Measurements from ENCODE around the gene PORCN. TPM values are rescaled to one million over a fixed set of nuclear protein-coding genes. Genes with fewer than 3 reads are reported as not detected.

The PORCN gene
- total and polyA plus RNA-seq, 4 donors, result 0.70 to 4.9 (median 2.8) TPM

GRCh38 chrX:48498374-48498809 is 10.4 kb upstream of the PORCN start:
- H3K4me3 ChIP-seq (ENCODE audit: low read depth in 1 of 3, low read length in 3 of 3), result no peak overlapping the region
- no peak overlapping the region for H3K27ac ChIP-seq (ENCODE audit: low read depth in 1 of 2, low read length in 2 of 2)
- TF ChIP-seq HNF4G (IDR thresholded peaks at IDR 0.05), result no peak
- no peak for TF ChIP-seq REST (IDR thresholded peaks at IDR 0.05)
- no peak for TF ChIP-seq HNF4A (conservative IDR thresholded peaks at IDR 0.05)
- no peak for TF ChIP-seq FOXA1 (IDR thresholded peaks at IDR 0.05)
- TF ChIP-seq, protein P1, sequence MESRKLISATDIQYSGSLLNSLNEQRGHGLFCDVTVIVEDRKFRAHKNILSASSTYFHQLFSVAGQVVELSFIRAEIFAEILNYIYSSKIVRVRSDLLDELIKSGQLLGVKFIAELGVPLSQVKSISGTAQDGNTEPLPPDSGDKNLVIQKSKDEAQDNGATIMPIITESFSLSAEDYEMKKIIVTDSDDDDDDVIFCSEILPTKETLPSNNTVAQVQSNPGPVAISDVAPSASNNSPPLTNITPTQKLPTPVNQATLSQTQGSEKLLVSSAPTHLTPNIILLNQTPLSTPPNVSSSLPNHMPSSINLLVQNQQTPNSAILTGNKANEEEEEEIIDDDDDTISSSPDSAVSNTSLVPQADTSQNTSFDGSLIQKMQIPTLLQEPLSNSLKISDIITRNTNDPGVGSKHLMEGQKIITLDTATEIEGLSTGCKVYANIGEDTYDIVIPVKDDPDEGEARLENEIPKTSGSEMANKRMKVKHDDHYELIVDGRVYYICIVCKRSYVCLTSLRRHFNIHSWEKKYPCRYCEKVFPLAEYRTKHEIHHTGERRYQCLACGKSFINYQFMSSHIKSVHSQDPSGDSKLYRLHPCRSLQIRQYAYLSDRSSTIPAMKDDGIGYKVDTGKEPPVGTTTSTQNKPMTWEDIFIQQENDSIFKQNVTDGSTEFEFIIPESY (IDR thresholded peaks at IDR 0.05), result no peak
- no peak for TF ChIP-seq SP1 (IDR thresholded peaks at IDR 0.05)
- no peak for TF ChIP-seq EGR1 (IDR thresholded peaks at IDR 0.05; ENCODE audit: low read depth in 2 of 2)
- TF ChIP-seq, protein P2, sequence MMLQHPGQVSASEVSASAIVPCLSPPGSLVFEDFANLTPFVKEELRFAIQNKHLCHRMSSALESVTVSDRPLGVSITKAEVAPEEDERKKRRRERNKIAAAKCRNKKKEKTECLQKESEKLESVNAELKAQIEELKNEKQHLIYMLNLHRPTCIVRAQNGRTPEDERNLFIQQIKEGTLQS (IDR thresholded peaks at IDR 0.05), result no peak
- TF ChIP-seq NR2F2 (IDR thresholded peaks at IDR 0.05), result no peak
- TF ChIP-seq GABPA (IDR thresholded peaks at IDR 0.05 in 1 of 2, conservative IDR thresholded peaks at IDR 0.05 in 1 of 2), result no peak
- TF ChIP-seq RAD21 (IDR thresholded peaks at IDR 0.05), result no peak
- no peak for TF ChIP-seq JUND (IDR thresholded peaks at IDR 0.05)
- TF ChIP-seq CTCF (IDR thresholded peaks at IDR 0.05; ENCODE audit: low read depth, low read length, missing input control), result no peak
- no peak for TF ChIP-seq RXRA (IDR thresholded peaks at IDR 0.05)
- no peak for TF ChIP-seq YY1 (IDR thresholded peaks at IDR 0.05)
- TF ChIP-seq FOXA2 (IDR thresholded peaks at IDR 0.05), result no peak
- TF ChIP-seq, protein P3, sequence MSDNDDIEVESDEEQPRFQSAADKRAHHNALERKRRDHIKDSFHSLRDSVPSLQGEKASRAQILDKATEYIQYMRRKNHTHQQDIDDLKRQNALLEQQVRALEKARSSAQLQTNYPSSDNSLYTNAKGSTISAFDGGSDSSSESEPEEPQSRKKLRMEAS (IDR thresholded peaks at IDR 0.05), result no peak
- DNase-seq (ENCODE audit: low spot score), result no peak
- WGBS, result 82% methylated on average over 6 of the region's 6 CpGs
- no peaks in the 10 kb centered on the region for H3K9me3 ChIP-seq (ENCODE audit: control insufficient read depth in 4 of 4, low read length in 3 of 4)
- no peaks in the 10 kb centered on the region for H3K36me3 ChIP-seq (ENCODE audit: control insufficient read depth in 4 of 4, insufficient read depth in 3 of 4, low read depth in 1 of 4, low read length in 3 of 4)
- H3K9ac ChIP-seq (ENCODE audit: low read depth in 1 of 2, low read length in 2 of 2), result no peak overlapping the region
- H3K4me1 ChIP-seq (ENCODE audit: control insufficient read depth in 4 of 4, insufficient read depth in 4 of 4, low read length in 3 of 4), result no peaks in the 10 kb centered on the region
- no peaks in the 10 kb centered on the region for H3K27me3 ChIP-seq (ENCODE audit: control insufficient read depth in 4 of 4, insufficient read depth in 4 of 4, low read length in 3 of 4)

All from liver (tissue), 9 donors.